Fibroblast of villous mesenchyme (primary cell): ENCODE results near the gene LDLRAD2. TPM values are rescaled to one million over a fixed set of nuclear protein-coding genes. Genes with fewer than 3 reads are reported as not detected.

ENCODE experiments used
- DNase-seq: peaks from one replicate; pipeline ENCODE4 v3.0.0-alpha.2; 2010; ENCODE audit warnings: low read depth
- H3K4me3 ChIP-seq: 2 replicates; pipeline ENCODE4 v1.5.1; 2011; ENCODE audit warnings: low read depth, mild to moderate bottlenecking, low read length
- CTCF ChIP-seq: IDR thresholded peaks from 2 replicates; pipeline ENCODE4 v1.5.1; 2012; ENCODE audit warnings: low read depth, mild to moderate bottlenecking, low read length; ENCODE audit not compliant: insufficient read depth
- total RNA-seq: library from RNA; depleted of rRNA; stranded (reverse); fragments of >200 nt; gene quantifications from 2 replicates; pipeline ENCODE4 v1.2.3, GENCODE V29; 2012

The LDLRAD2 gene
- total RNA-seq, 1 donor = not detected

GRCh38 chr1:21827141-21827679 is 15.1 kb downstream of the LDLRAD2 start:
- no peak for TF ChIP-seq CTCF
- no peak for DNase-seq
- no peak overlapping the region for H3K4me3 ChIP-seq

- no peak for TF ChIP-seq CTCF
- no peak overlapping the region for H3K4me3 ChIP-seq
- DNase-seq = no peak
Measured at GRCh38 chr1:21828075-21828474, 16.0 kb downstream of the LDLRAD2 start.

GRCh38 chr1:21828506-21829210 is 16.6 kb downstream of the LDLRAD2 start:
- no peak overlapping the region for H3K4me3 ChIP-seq
- no peak for TF ChIP-seq CTCF
- DNase-seq = no peak

DNA sequence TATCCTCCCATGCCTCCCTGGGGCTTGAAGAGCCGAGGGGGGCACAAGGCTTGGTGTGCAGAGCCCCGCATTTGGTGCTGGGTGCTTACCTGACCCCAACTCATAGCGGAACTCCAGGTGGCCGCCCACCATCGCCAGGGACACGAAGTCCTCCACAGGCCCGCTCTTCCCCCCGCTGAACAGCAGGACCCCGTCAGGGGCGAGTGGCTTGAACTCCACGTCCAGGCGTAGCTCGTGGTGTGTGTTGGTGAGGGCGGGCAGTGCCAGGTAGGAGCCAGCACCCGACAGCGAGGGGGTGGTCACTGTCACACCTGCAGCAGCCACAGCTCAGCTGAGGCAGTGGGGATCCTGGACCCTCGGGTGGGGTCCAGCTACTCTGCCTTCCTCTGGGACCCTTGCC is 17.2 kb downstream of the LDLRAD2 start:
- TF ChIP-seq CTCF = no peak
- H3K4me3 ChIP-seq = no peak overlapping the region
- no peak for DNase-seq

- no peak for TF ChIP-seq CTCF
- no peak overlapping the region for H3K4me3 ChIP-seq
- no peak for DNase-seq
Measured at GRCh38 chr1:21830792-21831453, 18.9 kb downstream of the LDLRAD2 start.

DNA sequence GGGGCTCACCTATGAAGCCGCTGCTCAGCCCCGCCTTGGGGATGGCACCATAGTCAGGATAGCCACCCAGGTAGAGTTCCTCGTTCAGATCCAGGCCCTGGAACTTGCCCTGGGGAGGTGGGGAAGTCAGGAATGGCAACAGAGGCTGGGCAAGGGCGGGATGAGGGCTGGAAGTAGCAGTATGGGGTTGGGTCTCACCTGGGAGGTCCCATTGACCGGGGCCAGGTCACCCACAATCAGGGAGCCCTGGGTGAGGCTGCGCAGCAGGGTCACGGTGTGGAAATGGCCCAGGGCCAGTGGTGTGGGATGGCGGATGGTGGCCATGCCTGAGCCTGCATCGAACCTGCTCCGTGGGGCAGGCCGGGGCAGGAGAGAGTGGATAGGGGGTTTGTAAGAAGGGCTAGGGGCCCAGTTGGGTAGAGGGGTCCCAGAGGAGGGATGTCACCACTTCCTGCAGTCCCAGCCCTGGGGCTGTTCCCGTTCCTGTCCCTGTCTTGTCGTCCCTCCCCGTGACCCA is 19.4 kb downstream of the LDLRAD2 start:
- DNase-seq = no peak
- no peak overlapping the region for H3K4me3 ChIP-seq
- no peak for TF ChIP-seq CTCF
